Glutamatergic neuron (in vitro differentiated cells): Measurements from ENCODE around the gene TENT5C. TPM values are rescaled to one million over a fixed set of nuclear protein-coding genes. Genes with fewer than 3 reads are reported as not detected.

Source experiments
- DNase-seq: peaks from one replicate; pipeline ENCODE4 v3.0.0; 2022
- H3K27ac Mint-ChIP-seq: one replicate; pipeline ENCODE4 v1.8.0; 2020; ENCODE audit warnings: mild to moderate bottlenecking, mixed read lengths, inconsistent platforms; ENCODE audit not compliant: unreplicated experiment
- H3K27me3 Mint-ChIP-seq: one replicate; pipeline ENCODE4 v1.8.0; 2020; ENCODE audit warnings: mild to moderate bottlenecking, moderate library complexity, mixed read lengths, inconsistent platforms; ENCODE audit not compliant: unreplicated experiment
- H3K36me3 Mint-ChIP-seq: one replicate; pipeline ENCODE4 v1.8.0; 2020; ENCODE audit warnings: mild to moderate bottlenecking, mixed read lengths, inconsistent platforms; ENCODE audit not compliant: unreplicated experiment
- H3K4me1 Mint-ChIP-seq: one replicate; pipeline ENCODE4 v1.8.0; 2020; ENCODE audit warnings: mild to moderate bottlenecking, low read depth, mixed read lengths, inconsistent platforms; ENCODE audit not compliant: unreplicated experiment
- H3K4me3 Mint-ChIP-seq: one replicate; pipeline ENCODE4 v1.8.0; 2020; ENCODE audit warnings: mild to moderate bottlenecking, mixed read lengths, inconsistent platforms; ENCODE audit not compliant: unreplicated experiment
- H3K9me3 Mint-ChIP-seq: one replicate; pipeline ENCODE4 v1.8.0; 2020; ENCODE audit warnings: mild to moderate bottlenecking, moderate library complexity, mixed read lengths, inconsistent platforms; ENCODE audit not compliant: unreplicated experiment
- total RNA-seq: library from RNA; stranded (reverse); fragmentation: NEBNext Ultra II Directional; extraction: Animal tissue kit (Norgen Biotek cat#: 25700); gene quantifications from one replicate; pipeline ENCODE4 v1.2.1, GENCODE V29; 2021; ENCODE audit not compliant: unreplicated experiment
- TF ChIP-seq, protein P1 (sequence below): fragments of 200-600 bp; sonication (generic); IDR thresholded peaks from one replicate; pipeline ENCODE4 v1.5.0; 2021; ENCODE audit not compliant: partially characterized antibody, unreplicated experiment

TENT5C gene
- total RNA-seq, 1 donor from 2014 or later = 0.27 TPM

DNA sequence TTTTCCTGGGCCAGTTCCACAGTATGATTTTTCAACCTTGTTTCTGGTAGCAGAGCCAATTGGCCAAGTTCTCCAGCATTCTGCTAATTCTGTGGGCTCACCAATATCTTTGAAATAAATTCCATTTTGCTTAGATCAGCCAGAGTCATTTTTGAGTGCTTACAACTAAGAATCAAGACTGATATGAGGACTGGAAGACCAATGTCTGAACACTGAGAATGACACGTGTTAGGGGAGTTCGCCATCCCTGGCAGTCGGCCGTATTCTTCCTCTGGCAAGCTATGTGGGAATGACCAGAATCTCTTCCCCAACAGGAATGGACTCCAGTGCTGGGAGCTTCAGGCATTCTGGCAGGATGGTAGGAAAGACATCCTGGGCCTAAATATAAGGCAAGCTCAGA is 4.9 kb upstream of the TENT5C start:
- no peak overlapping the region for H3K27ac Mint-ChIP-seq
- H3K36me3 Mint-ChIP-seq = no peaks in the 10 kb centered on the region
- no peaks in the 10 kb centered on the region for H3K9me3 Mint-ChIP-seq
- no peak overlapping the region for H3K4me3 Mint-ChIP-seq
- H3K27me3 Mint-ChIP-seq = peaks cover 9% of the 10 kb centered on the region
- no peak for DNase-seq
- TF ChIP-seq, protein P1, sequence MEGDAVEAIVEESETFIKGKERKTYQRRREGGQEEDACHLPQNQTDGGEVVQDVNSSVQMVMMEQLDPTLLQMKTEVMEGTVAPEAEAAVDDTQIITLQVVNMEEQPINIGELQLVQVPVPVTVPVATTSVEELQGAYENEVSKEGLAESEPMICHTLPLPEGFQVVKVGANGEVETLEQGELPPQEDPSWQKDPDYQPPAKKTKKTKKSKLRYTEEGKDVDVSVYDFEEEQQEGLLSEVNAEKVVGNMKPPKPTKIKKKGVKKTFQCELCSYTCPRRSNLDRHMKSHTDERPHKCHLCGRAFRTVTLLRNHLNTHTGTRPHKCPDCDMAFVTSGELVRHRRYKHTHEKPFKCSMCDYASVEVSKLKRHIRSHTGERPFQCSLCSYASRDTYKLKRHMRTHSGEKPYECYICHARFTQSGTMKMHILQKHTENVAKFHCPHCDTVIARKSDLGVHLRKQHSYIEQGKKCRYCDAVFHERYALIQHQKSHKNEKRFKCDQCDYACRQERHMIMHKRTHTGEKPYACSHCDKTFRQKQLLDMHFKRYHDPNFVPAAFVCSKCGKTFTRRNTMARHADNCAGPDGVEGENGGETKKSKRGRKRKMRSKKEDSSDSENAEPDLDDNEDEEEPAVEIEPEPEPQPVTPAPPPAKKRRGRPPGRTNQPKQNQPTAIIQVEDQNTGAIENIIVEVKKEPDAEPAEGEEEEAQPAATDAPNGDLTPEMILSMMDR = no peak
- H3K4me1 Mint-ChIP-seq = no peaks in the 10 kb centered on the region

DNA sequence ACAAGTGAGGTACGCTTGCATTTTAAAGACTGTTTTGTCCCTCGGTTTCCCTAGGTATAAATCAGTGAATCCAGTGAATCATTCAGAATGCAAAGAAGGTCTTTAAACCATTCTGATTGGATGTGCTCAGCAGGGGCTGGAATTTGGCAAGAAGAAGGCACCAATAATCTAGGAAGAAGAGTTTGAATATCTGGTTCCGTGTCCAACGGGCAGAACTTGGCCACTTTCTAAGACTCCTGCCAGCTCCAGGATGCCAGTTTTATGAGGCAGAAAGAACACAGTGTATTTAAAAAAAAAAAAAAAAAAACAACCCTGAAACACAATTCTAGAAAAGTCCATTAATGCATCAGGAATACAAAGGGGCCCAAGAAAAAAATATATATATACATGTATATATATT is 3.0 kb upstream of the TENT5C start:
- peaks cover 16% of the 10 kb centered on the region for H3K27me3 Mint-ChIP-seq
- no peak for DNase-seq
- no peaks in the 10 kb centered on the region for H3K4me1 Mint-ChIP-seq
- TF ChIP-seq, protein P1 = no peak
- H3K36me3 Mint-ChIP-seq = no peaks in the 10 kb centered on the region
- H3K4me3 Mint-ChIP-seq = no peak overlapping the region
- no peak overlapping the region for H3K27ac Mint-ChIP-seq
- no peaks in the 10 kb centered on the region for H3K9me3 Mint-ChIP-seq

DNA sequence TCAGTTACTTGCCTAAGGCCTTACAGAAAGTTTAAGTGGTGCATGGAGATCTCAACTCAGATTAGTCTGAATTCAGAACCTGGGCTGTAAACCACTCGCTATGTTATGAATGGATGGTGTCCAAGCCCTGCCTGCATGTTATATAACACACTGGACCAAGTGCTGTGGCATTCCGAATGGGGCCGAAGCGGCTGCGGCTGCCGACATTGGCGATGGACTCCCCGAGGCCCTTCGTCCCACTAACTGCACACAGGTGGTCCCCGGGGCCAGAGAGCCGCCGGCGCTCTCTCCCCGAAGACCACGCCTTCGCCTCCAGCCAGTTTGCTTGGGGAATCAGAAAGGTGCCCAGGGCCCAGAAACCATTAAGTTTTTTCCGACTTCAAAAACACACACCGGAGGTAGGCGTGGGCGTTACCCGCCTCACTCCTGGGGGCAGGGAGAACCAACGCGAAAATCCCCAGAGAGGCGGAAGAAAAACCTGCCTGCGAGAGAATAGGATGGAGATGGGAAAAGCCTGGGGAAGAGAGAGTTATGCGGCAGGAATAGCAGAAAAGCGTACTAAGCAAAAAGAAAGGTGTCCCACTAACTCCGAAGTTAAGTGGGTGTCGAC is 579 bp upstream of the TENT5C start:
- Mint-ChIP-seq H3K27me3 (peaks cover 14% of the 10 kb centered on the region), H3K9me3 (peaks cover 2% of the 10 kb centered on the region), H3K4me1 (no peaks in the 10 kb centered on the region), H3K36me3 (no peaks in the 10 kb centered on the region), H3K4me3 (peak overlapping the region; percentile 91), H3K27ac (no peak overlapping the region)
- TF ChIP-seq, protein P1 = no peak
- peak; percentile 25 for DNase-seq

DNA sequence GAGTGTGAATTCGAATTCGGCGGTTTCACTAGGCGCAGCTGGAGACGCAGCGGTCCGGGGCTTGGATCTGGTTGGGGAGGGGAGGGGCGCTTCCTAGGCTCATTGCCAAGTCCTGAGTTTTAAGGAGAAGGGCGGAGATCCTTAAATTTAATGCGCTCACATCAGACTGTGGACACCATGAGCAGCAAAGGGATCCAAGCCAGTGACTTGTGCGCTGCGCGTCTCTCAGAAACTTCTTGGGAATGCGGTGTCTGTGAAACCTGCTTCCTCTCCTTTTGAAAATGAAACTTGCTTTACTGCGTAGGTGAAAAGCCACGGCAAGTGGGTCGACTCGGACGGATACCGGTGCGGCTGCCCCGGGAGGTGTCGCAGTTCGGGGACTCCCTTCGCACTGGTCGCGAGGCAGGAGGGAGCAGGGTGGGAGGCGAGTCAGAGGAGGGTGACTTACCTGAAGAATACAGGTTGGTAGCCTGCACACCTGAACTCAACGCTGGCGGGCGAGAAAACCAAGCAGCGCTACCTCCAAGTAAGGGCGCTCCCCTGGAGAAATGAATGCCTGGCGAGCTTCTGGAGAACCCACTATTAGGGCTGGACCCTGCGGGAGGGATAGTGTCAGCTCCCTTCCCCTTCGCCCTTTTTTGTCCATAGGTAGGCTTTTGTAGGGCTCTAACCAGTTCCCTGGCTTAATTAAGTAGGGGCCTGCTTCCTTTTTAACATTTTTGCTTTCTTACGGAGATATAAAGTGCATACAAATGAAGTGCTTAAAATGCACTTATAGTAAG is 992 bp downstream of the TENT5C start:
- peak overlapping the region; percentile 83 for H3K4me3 Mint-ChIP-seq
- TF ChIP-seq, protein P1 = no peak
- H3K36me3 Mint-ChIP-seq = no peaks in the 10 kb centered on the region
- no peak overlapping the region for H3K27ac Mint-ChIP-seq
- no peak for DNase-seq
- H3K9me3 Mint-ChIP-seq = peaks cover 2% of the 10 kb centered on the region
- no peaks in the 10 kb centered on the region for H3K4me1 Mint-ChIP-seq
- H3K27me3 Mint-ChIP-seq = peaks cover 14% of the 10 kb centered on the region

DNA sequence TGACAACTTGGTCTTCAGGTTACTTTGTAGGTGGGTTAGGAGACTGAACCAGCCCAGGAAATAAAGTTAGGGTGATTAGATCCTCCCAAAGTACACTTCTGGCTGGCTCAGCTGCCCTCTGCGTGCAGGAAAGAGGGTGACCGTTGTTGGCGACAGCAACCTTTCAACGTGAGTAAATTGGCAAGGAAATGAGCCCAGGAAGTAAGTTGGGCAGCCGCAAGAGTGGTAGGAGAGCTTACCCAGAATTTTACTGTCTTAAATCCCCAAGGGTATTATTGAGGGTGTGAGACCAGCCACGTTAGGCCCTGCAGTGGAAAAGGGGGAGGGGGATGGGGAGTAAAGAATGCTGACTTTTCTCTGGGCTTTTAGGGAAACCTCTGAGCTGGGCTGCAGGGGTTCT is 1.6 kb downstream of the TENT5C start:
- DNase-seq = no peak
- Mint-ChIP-seq H3K36me3 (no peaks in the 10 kb centered on the region), H3K9me3 (peaks cover 2% of the 10 kb centered on the region), H3K4me1 (no peaks in the 10 kb centered on the region), H3K27ac (no peak overlapping the region), H3K4me3 (no peak overlapping the region), H3K27me3 (peaks cover 14% of the 10 kb centered on the region)
- TF ChIP-seq, protein P1 = no peak
